GM19438 (cell line): ENCODE data around the gene RAP1GAP2.

Source experiments
- ATAC-seq: cut with Tn5 transposase; IDR thresholded peaks from one replicate; pipeline ENCODE4 v1.9.1; 2021; ENCODE audit warnings: low read depth; ENCODE audit not compliant: unreplicated experiment

RAP1GAP2 gene

DNA sequence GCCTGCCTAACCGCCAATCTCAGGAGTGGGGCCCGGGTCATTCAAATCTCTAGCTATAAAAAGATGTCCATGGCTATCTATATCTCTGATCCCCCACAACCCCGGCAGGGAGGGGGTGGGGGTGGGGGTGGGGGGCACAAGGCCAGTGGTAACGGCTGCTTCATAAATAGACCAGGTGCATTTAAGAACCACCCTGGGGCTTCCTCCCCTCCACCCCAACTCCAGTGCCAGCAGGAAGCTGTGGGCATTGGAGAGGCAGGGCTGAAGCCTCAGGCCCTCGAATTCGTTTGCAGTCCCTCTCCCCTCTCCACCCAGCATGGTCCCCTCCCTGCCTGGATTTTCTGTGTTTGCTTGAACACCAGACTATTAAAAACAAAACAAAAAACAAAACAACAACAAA lies 56.0 kb downstream of the RAP1GAP2 start:
- ATAC-seq, result no peak

- no peak for ATAC-seq
Measured at GRCh38 chr17:2852729-2853282, 56.6 kb downstream of the RAP1GAP2 start.

DNA sequence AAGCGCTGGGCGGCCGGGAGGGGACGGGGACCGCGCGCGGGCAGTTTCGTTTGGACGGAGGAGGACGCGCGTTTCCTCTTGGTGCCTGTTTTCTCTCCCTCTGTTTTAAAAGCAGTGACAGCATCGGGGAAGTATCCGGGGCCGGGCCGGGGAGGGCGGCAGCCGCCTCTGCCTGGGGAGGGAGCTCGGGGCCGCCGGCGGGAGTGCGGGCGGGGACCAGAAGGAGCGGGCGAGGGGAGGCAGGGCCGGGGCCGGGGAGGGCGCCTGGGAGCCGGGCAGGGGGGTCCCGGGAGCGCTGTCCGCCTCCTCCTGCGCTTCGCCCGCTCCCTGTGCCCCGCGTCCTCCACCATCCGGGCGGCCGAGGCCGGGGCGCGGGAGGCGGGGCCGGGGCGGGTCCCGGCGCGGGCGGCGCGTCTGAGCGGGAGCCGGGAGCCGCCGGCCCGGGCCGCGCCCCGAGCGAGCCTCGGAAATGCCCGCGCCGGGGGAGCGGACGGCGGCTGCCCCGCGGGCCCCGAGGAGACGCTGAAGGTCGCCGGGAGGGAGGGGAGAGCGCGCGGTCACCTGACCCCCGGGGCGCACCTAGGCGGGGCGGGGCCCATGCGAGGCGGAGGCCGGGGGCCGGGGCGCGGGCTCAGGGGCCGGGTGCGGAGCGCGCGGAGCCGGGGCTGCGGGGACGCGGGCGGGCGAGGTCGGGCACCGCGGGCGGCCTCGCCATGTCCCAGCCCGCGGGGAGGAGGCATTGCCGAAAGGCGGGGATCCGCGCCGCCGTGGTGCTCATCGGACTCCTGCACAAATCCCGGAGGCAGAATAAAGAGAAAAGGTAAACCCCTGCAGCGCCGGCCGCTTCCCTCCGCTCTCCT lies 57.3 kb downstream of the RAP1GAP2 start:
- no peak for ATAC-seq

DNA sequence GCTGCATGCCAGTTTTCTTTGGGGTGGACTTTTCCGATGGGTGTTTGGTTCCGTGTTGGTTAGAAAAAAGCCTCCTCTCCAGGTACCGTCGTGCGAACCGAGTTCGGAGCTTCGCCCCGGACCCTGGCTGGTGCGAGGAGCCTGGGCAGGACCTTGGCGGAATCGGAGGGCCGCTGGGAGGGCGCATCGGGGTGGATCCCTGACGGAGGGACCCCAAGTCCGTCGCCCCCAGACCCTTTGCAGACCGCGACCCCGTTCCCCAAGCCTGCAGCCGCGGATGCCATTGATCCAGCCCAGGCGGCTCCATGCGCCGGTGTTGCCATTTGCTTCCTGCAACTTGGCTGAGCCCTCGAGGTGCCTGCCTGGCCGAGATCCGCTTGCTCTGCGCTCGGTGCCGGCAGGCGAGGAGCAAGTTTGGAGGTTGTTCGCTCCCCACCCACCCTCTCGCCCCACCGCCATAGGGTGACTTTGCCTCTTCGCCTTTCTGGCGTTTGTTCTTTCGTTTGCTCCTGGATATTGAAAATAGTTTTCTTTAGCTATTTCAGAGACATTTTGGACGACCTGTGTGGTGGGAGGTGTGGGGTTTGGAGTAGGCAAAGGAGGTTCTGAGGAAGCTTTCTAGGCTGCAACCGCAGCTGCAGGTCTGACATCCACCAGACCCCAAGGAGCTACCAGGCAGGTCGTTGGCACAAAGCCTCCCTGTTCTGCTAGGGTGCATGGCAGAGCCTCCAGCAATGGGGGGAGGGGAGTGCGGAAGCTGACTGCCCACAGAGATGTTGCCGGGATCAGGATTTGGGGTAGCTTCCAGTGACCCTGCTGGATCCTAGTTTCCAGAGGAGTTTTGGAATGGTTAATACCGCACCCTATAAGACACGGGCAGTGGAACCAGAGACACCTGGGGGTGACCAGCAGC lies 58.2 kb downstream of the RAP1GAP2 start:
- ATAC-seq, result no peak

DNA sequence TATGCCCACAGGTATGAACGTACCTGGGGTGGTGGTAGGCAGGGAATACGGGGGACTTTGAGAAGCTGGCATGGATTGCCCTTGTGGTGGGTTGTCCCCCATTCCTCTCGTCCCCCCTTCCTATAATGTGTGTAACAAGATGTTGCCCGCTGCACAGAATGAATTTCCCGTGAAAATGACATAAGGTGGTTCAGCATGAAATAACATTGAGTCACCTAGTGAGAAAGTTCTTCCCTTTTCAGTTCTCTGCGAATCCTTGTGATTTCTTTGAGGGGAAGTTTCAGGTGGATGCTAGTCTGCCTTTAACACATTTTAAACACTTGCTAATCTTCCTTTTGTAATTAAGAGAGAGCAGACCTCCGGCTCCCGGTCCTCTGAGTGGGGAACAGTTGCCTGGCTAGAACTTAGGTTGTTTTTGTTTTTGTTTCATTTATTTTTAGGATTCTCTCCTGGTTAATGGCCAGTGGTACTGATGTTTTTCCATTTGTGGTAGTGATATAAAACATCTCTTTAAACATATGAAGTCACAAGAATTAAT lies 58.9 kb downstream of the RAP1GAP2 start:
- ATAC-seq, result no peak

DNA sequence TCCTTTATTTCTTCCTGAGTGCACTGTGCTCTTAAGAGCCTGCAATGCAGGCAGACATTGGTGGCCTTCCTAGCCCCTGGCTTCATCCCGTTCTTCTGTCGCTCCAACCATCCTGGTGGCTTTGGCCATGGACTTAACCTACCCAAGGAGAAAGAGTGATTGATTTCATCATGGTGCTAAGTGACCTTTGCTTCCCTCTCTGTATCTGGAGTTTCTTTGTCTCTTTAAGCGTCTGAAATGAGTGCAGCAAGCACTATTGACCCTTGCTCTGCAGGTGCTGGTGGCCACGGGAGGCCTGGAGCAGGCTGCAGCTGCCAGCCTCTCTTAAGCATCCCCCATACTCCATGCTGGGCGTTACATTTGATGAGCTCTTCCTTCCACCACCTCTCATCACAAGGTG lies 60.5 kb downstream of the RAP1GAP2 start:
- no peak for ATAC-seq

DNA sequence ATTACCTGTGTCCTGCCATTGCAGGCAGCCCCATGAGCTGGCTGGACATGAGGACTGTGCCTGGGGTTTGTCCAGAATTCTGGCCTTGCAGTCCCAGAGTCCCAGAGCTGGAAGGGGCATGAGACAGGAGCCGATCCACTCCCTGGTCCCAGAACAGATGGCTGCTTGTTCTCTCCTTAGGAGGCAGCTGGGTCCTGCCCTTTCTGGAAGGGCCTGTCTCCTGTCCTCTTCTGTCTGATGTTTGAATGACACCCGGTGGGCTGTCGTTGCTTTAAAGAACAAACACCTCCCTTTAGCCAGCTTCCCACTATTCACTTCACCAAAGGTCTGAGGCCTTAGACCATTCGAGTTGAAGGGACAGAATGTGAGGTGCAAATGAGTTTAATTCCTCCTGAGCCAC lies 63.8 kb downstream of the RAP1GAP2 start:
- ATAC-seq, result no peak

- ATAC-seq, result no peak
Measured at GRCh38 chr17:2860883-2861282, 64.6 kb downstream of the RAP1GAP2 start.

DNA sequence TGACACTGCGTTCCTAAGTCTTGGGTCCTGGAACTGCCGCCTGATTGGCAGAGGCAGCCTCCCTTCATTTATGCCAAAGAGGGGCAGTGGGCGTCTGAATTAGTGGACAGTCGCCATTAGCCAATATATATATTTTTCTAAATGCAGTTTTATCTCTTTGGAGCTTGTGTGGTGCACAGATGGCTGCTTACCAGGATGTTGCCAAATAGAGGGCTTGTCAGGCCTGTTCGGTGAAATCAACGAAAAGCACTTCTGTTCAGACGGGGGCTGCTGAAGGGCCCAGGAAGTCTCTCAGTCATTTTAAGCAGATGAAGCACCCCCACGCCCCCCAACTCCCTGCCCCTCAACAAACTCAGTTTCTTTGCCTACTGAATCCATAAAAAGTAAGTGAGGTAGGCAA lies 66.0 kb downstream of the RAP1GAP2 start:
- ATAC-seq, result no peak

DNA sequence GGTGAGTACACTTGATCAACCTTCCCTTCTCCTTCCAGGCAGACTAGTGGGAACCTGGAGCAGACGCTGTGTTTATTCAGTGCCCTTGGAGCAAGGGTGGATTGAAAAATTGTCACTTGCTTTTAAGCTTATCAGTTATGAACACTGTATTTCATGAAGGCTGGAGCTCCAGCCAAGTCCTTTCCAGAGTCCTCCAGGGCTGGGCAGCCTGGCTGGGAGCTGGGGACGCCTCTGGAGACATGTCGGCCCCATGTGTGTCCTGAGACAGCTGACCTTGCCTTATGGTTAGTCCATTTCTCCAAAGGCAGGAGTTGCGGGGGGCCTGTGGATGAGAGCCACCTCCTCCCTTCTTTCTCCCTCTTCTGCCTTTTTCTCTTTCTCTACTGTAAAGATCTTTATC lies 67.0 kb downstream of the RAP1GAP2 start:
- ATAC-seq, result no peak

GRCh38 chr17:2865228-2865627 lies 69.0 kb downstream of the RAP1GAP2 start:
- ATAC-seq, result no peak

- ATAC-seq, result no peak
Measured at GRCh38 chr17:2867441-2868424, 71.5 kb downstream of the RAP1GAP2 start.

DNA sequence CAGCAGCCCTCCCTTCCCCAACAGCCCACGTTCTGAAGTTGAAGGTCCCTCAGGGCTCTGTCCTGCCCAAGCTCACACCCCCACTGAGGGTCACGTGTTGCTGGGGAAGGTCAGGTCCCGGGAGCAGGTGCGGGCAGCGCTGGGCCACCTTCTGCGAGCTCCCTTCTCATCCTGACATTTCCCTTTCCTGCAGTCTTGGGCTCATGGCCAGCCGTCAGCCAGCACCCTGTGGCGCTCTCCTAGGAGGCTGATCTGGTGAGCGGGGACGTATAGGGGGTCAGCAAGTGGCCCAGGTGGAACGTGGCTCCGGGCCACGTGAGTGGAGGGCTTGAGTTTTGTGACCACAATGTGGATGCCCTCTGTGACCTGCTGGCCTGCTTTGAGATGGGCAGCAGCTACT lies 73.4 kb downstream of the RAP1GAP2 start:
- no peak for ATAC-seq

DNA sequence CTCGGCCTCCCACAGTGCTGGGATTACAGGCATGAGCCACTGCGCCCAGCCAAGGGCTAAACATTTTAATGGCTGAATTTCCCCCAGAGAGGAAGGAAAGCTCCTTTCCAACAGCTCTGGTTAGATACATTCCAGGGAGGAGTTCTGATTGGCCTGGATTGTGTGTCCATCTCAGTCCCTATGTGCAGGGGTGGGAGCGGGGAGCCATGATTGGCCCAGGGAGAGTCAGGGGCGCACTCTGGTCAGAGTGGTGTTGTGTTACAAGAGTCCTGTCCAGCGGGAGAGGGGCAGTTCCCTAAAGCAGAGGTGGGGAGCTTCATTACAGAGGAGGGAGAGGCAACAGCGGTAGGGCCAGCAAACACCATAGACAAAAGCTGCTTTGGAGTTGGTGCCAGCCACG lies 75.0 kb downstream of the RAP1GAP2 start:
- no peak for ATAC-seq

DNA sequence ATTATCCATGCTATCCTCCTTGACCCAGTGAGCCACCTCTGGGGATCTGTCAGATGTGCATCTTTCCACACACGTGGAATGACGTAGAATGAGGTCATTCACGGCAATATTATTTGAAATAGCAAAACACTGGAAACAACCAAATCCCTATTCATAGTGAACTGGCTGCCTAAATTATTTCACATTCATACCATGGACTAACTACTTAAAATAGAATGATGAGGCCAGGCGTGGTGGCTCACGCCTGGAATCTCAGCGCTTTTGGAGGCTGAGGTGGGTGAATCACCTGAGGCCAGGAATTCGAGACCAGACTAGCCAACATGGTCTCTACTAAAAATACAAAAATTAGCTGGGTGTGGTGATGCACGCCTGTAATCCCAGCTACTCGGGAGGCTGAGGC lies 75.5 kb downstream of the RAP1GAP2 start:
- ATAC-seq, result no peak

GRCh38 chr17:2872282-2872681 lies 76.0 kb downstream of the RAP1GAP2 start:
- ATAC-seq, result no peak

DNA sequence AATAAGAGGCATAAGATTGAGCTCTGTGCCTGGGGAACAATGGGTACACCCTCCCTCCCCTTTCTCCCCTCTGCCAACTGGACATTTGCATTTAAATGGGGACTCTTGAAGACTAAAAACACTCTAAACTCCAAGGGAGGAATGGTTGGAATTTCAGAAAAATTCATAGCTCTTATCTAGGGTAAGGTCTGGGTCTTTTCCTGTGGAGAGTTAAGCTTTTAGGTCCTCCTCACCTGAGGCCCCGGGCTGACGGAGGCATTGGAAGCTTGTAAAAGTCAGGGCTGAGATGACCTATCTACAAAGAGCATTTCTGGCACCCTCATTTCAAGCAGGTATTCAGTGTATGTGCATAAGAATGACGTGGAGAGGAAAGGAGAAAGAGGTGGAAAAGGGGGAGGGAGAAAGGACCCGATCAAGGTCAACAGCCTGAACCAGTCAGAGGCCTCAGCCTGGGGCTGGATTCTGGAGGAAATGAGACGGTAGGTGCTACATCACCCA lies 78.0 kb downstream of the RAP1GAP2 start:
- ATAC-seq, result no peak

DNA sequence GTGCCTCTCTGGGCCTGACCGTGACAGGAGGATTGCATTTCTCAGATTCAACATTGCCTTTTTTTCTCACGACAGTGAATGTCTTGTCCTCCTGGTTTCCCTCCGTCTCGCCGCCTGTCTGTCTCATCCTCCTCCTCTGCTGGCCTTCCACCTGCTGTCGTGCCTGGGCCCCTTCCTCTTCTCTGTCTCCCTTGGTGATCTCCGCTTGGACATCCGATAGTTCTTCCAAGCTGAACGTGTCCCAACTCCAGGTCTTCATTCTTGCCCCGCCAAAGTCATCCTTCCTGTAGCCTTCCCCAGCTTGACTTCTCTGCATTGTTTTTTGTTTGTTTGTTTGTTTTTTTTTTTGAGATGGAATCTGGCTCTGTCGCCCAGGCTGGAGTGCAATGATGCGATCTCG lies 79.4 kb downstream of the RAP1GAP2 start:
- ATAC-seq, result no peak

GRCh38 chr17:2876467-2876866 lies 80.2 kb downstream of the RAP1GAP2 start:
- no peak for ATAC-seq
